GM10847 (cell line): Measurements from ENCODE around the gene CADM2.

Source experiments
- POLR2A ChIP-seq: IDR thresholded peaks from 2 replicates; pipeline ENCODE4 v1.6.1; 2011; ENCODE audit not compliant: insufficient read length; ENCODE audit errors: extremely low read depth

Gene CADM2

DNA sequence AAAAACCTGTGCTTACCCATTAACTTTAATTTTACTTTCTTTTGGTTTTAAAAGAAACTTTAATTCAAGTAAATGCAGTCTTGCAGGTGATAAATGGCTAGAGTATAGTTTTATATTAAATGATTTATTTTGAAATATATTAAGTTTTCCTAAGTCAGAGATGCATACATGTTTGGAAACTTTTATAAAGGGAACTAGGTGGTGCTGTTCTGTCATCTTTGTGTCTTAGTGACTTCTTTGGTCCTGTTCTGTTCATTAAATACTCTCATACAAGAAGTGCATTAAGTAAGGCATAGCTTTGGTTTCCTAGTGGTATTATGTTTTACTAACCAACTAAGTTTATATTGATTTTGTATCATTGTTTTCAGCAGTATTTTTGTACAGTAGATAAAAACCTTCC lies 15.6 kb downstream of the CADM2 start:
- TF ChIP-seq POLR2A: no peak

DNA sequence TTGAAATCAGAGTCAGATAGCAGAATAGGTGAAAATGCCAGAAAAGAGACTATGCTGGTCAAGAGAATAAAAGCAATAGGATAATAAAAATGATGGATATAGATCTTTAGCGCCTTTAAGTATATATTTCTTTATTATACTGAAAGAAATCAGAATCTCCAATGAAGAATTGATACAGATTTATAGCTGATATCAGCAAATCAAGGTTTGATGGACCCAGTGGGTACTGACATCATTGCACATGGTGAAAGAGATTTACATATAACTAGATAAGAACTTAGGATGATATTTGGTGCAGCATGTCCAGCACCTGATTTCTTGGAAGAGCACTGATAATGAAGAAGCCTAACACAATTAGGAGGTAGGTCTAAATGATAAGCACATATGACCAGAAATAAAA lies 18.2 kb downstream of the CADM2 start:
- TF ChIP-seq POLR2A: no peak

DNA sequence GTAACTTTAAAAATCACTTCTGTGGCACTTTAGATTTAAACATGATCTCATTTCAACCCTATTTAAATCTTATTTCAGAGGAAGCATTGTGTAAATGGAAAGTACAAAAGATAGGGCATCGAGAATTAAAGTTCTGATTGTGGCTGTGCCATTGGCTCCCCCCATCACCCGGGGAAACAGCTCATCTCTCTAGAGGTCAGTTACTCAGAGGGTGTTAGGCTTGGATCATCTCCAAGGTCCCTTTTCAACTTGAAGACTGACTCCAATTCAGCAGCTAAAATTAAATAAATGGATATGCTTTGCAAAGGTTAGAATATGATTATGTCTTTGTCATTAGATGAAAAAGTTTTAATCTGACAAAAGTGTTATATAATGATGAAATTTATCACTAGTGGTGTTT lies 20.1 kb downstream of the CADM2 start:
- TF ChIP-seq POLR2A: no peak

DNA sequence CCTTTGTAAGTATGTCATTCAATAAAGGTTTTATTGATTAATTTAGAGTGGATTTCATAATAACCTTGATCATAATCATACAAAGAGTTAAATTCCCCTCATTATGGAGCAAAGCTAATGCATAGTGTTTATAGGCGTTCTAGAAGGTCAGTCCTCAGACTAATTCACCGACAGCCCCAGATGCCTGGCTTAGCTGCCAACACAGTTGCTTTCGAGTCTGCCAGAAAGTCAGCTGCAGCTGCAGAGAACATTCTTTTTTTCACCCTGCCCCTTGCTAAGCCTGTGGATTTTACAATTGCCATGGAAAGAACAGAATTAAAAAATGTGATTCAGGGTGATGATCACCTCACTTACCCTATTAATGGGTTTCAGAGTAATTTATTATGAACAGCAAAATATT lies 21.2 kb downstream of the CADM2 start:
- TF ChIP-seq POLR2A: no peak

DNA sequence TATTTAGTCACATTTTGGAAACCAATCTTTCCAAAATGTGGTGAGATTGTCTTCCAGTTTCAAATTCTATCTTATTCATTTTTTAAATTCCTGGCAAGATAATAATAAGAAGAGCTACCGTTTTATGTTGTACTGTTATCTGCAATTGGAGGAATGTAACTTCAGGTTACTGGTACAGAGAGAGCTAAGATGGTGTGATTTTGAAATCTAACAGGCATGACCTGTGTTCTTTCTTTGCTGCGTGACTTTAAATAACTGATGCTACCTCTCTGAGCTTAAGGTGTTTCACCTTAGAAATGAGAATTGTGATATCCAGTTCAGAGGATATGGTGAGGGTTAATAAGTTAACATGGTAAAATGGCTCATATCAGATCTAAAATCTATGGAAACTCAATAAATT lies 21.7 kb downstream of the CADM2 start:
- TF ChIP-seq POLR2A: no peak

DNA sequence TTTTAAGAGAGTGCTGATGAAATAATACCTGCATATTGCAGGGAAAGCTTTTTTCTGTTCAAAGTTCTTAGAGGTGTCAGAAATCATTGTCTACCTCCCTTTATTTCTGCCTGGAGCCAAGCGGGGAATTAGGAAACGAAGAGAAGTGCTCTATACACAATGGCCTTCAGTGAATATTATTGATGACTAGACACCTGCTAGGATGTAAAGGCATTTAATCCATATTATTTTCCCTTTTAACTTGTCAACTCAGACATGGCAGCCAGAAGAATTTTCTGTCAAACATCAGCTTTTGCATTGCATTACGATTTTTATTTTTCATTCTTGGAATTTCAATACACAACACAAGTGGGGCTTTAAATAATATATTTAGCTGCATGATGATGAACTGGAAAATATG lies 24.7 kb downstream of the CADM2 start:
- no peak for TF ChIP-seq POLR2A

DNA sequence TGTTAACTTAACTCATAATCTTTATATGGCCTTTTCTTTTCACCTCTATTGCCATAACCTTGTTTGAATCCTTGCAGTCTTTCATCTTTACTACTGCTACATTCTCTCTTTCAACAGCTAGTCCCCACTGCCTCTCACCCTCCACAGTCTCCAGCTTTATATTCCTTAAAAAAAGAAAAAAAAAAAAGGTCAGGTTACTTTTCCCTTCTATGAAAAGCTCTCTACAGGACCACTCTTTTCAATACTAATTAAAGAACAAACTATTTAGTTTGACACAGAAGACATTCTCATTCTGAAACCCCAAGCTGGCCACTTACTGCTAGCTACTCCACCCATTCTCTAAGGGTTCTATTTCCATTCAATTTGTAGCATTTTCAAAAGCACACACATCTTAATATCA lies 25.6 kb downstream of the CADM2 start:
- no peak for TF ChIP-seq POLR2A

DNA sequence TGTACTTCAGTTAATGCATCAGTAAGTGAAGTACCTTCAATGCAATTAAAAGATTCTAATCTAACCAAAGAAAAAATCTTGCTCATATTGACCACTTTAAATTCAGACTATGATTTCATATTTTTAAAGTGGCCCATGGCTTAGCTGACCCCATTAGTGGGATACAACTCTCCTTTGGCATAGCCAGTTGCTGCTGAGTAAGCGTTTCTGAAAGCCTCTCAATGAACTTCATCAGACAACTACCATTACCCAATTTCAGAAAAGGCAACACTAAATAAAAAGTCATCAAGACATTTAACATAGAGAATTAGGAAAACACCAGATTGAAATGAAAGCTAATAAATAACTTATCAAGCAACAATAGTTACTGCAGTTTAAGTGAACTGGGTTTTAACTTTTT lies 27.0 kb downstream of the CADM2 start:
- TF ChIP-seq POLR2A: no peak

DNA sequence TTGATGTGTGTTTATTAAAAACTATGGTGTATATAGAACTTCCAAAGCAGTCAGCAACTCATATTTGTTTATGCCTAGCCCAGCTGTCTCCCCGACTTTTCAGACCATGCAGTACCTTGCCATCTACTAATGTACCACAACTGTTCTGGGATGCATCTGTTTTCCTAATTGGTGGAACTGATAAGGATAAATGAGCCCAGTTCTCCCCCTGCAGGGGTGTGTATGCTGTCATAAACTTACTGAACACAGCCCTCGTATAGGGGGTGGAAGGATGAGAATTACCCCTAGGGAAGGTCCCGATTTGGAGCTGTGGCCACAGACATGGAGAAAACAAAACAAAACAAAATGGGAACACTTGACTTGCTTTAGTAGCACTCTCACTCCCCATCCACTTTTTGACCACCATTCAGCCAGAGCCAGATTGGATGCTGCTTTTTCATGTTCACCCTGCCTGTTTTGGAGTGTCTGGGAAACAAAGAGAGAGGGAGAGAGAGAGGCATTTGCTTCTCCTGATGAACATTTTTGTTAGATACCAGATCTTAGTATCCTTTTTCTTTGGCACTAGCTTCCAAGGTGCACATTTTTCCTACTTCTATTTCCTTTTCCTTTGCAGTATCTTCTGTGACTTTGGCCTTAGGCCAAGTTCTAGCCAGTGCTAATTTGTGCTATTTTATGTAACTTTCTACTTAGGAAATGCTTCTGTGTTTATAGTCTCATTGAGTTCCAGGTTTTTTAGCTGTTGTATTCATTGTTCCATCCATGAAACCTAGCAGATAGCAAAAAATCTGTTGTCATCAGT lies 29.1 kb downstream of the CADM2 start:
- no peak for TF ChIP-seq POLR2A

DNA sequence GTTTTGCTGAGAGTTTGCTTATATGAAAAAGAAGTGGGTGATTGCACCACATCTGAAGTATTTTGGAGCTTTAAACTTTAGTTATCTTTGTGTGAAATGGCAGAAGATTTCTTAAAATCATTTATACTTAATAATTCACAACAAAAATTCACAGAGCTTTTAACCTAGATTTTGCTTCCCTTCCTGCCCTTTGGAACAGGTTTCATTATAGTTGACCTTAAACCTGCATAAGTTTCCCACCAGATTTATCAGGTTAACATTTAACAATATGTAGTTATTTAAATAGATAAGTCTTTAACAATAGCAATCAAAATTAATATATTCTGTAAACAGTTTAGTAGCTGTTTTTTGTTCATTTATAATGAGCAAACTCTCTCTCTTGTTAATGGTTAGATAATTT lies 30.3 kb downstream of the CADM2 start:
- no peak for TF ChIP-seq POLR2A

DNA sequence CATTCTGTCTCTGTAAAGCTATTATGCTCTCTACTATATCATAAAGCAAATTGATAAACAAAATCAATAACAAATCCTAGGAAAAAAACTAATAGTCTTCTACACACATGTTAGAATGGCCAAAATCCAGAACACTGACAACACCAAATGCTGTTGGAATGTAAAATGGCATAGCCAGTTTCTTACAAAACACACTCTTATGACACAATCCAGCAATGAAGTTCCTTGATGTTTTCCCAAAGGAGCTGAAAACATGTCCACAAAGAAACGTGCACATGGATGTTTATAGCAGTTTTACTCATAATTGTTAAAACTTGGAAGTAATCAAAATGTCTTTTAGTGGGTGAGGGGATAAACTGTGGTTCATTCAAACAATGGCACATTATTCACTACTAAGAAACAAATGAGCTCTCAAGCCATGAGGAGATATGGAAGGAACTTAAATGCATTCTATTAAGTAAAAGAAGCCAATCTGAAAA lies 32.7 kb downstream of the CADM2 start:
- TF ChIP-seq POLR2A: no peak

DNA sequence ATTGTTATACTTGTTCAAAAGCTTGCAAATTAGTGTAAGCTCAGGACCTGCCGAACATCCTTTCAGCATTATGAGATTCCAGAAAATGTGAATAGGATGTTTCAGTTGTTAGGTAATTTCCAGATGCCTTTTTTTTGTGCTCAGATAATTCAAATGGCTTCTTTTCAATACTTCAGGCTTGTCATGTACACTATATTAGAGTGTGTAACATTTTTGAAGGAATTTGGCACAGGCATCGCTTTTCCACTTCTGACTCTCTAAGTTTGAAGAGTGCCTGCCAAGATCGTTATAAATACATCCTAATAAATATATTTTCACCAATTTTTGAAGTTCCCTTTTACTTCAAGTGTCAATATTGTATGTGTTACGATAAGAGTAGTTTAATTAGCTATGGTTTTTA lies 35.2 kb downstream of the CADM2 start:
- TF ChIP-seq POLR2A: no peak

DNA sequence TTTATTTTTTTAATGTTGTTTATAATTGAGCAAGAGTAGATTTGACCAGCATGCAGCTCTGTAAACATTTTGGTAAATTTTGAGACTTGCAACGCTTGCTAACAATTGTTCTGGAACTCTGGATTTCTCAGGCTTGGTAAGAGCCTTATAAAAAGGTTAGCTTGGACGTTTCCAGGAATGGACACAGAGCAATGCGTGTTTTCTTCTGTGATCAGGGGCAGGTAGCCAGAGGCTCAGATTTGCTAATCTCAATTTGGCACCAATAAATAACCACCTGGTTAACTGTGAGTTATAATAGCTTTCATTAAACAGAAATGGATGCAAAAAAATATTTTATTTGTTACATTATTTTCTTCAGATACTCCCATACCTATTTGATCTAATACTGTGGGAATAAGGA lies 39.8 kb downstream of the CADM2 start:
- no peak for TF ChIP-seq POLR2A

DNA sequence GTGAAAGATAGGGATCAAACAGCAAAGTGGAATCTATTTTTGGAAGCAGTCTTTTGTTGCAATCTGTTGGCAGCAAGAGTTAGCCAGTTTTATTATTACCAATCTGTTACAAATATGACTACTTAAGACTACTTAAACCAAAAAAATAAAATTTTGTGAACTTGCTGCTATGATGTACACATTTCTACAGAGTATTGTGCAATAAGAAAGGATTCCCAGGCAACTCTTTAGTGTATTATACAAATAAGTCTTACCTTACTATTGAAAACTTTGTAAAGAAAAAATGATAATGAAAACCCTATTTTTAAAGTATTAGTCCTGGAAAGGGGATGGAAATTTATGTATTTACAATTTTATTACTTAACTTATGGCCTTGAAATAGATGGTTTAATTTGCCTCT lies 44.7 kb downstream of the CADM2 start:
- no peak for TF ChIP-seq POLR2A

DNA sequence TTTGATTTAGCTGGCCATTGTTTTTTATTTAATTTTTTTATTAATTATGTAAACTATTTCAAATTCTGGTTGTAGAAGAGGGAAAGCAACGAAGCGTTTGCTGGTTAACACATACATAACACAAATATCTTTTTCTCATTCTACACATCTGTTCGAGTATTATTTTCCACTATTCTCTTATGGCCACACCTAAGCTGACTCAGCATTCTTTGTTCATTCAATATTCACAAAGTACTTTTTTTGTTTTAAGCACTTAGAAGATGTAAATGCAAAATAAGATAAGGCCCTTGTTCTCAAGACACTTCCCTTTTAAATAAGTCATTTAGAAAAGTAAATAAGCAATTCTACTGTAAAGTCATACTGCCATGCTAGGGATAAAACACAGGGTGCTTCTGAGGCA lies 45.4 kb downstream of the CADM2 start:
- TF ChIP-seq POLR2A: no peak

DNA sequence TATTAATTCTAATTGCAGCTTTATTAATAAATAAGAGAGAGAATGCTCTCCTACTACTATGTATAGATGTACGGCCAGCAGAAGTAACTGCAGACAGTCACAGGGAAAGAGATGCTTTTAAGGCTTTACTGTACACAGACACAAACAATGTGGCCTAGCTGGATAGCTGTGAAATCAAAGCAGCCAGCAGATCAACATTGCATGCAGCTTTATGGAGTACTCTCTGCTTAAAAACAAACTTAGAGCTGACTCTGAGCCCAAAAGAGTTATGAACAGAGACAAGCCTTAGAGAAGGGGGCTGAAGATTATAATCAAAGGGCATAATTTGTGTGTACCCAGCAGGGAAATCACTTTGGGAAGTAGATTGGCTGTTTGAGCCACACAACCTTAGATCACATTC lies 47.2 kb downstream of the CADM2 start:
- TF ChIP-seq POLR2A: no peak
